ENCODE data around the gene C12orf76. TPM values are rescaled to one million over a fixed set of nuclear protein-coding genes. Genes with fewer than 3 reads are reported as not detected.
A peak's percentile ranks its signal among the peaks of the same experiment; 100 is the strongest.

C12orf76 gene
- total and polyA plus RNA-seq, 2 experiments from 2014 or later: 14.3 to 14.5 TPM

- TF ChIP-seq CTCF (conservative IDR thresholded peaks at IDR 0.05; ENCODE audit: low read depth in 2 of 2) (no peak), CREB1 (CRISPR knock-in tag; IDR thresholded peaks at IDR 0.05; ENCODE audit: low read depth) (no peak), EZH2phosphoT487 (IDR thresholded peaks at IDR 0.05; ENCODE audit: unreplicated experiment) (no peak), JUNB (IDR thresholded peaks at IDR 0.05; ENCODE audit: unreplicated experiment) (no peak), EZH2 (IDR thresholded peaks at IDR 0.05; ENCODE audit: low read depth, unreplicated experiment) (no peak), STAT1 (IDR thresholded peaks at IDR 0.05; ENCODE audit: unreplicated experiment) (no peak), ETS1 (IDR thresholded peaks at IDR 0.05) (no peak)
Measured at GRCh38 chr12:109995361-109995685, 53.0 kb downstream of the C12orf76 start (continued).

- Mint-ChIP-seq H3K27me3 (ENCODE audit: insufficient read depth, low read depth, poor library complexity) (peaks cover 4% of the 10 kb centered on the region), H3K27ac (no peak overlapping the region), H3K4me1 (peaks cover 21% of the 10 kb centered on the region), H3K9me3 (no peaks in the 10 kb centered on the region), H3K4me3 (peak overlapping the region; percentile 94), H3K36me3 (ENCODE audit: low read depth) (peaks cover 1% of the 10 kb centered on the region; the same call in 1 of the 3 replicates)
- H3K27me3 ChIP-seq (ENCODE audit: insufficient read depth): no peaks in the 10 kb centered on the region
- peaks cover 14% of the 10 kb centered on the region for H3K4me1 ChIP-seq (ENCODE audit: insufficient read depth)
- H3K79me2 ChIP-seq (replicated peaks; ENCODE audit: insufficient read depth): peaks cover 25% of the 10 kb centered on the region
- H3K36me3 ChIP-seq (ENCODE audit: insufficient read depth): no peaks in the 10 kb centered on the region; the same call in 1 of the 2 replicates
- no peak overlapping the region for H2AFZ ChIP-seq
- H3K4me3 ChIP-seq: peak overlapping the region; percentile 88
- no peak overlapping the region for H3K27ac ChIP-seq (ENCODE audit: low read depth)
- peaks cover 12% of the 10 kb centered on the region for H4K20me1 ChIP-seq (replicated peaks; ENCODE audit: insufficient read depth)
- H3K4me2 ChIP-seq: peak overlapping the region; percentile 89
- 0 out of 2 replicates have a peak, but pooled peaks cover 3% of the 10 kb centered on the region for H3K9me2 ChIP-seq (ENCODE audit: insufficient read depth)
- H3F3A ChIP-seq (replicated peaks; ENCODE audit: low read depth): 0 out of 2 replicates have a peak, but pooled peaks cover 2% of the 10 kb centered on the region
- DNase-seq (ENCODE audit: low spot score) (no peak), ATAC-seq (no peak)
- TF ChIP-seq POLR2AphosphoS5 (IDR thresholded peaks at IDR 0.05; ENCODE audit: low read depth) (no peak), NANOG (IDR thresholded peaks at IDR 0.05; ENCODE audit: borderline replicate concordance) (no peak), ETS1 (IDR thresholded peaks at IDR 0.05) (no peak), ZNF331 (CRISPR knock-in tag; IDR thresholded peaks at IDR 0.05; ENCODE audit: low read depth) (no peak), CTCF (conservative IDR thresholded peaks at IDR 0.05; ENCODE audit: low read depth in 2 of 2) (no peak), STAT1 (IDR thresholded peaks at IDR 0.05; ENCODE audit: unreplicated experiment) (no peak), ZNF114 (CRISPR knock-in tag; IDR thresholded peaks at IDR 0.05) (no peak), CREB1 (CRISPR knock-in tag; IDR thresholded peaks at IDR 0.05; ENCODE audit: low read depth) (no peak), JUNB (IDR thresholded peaks at IDR 0.05; ENCODE audit: unreplicated experiment) (no peak), EZH2phosphoT487 (IDR thresholded peaks at IDR 0.05; ENCODE audit: unreplicated experiment) (no peak)
- TF ChIP-seq, protein P1, sequence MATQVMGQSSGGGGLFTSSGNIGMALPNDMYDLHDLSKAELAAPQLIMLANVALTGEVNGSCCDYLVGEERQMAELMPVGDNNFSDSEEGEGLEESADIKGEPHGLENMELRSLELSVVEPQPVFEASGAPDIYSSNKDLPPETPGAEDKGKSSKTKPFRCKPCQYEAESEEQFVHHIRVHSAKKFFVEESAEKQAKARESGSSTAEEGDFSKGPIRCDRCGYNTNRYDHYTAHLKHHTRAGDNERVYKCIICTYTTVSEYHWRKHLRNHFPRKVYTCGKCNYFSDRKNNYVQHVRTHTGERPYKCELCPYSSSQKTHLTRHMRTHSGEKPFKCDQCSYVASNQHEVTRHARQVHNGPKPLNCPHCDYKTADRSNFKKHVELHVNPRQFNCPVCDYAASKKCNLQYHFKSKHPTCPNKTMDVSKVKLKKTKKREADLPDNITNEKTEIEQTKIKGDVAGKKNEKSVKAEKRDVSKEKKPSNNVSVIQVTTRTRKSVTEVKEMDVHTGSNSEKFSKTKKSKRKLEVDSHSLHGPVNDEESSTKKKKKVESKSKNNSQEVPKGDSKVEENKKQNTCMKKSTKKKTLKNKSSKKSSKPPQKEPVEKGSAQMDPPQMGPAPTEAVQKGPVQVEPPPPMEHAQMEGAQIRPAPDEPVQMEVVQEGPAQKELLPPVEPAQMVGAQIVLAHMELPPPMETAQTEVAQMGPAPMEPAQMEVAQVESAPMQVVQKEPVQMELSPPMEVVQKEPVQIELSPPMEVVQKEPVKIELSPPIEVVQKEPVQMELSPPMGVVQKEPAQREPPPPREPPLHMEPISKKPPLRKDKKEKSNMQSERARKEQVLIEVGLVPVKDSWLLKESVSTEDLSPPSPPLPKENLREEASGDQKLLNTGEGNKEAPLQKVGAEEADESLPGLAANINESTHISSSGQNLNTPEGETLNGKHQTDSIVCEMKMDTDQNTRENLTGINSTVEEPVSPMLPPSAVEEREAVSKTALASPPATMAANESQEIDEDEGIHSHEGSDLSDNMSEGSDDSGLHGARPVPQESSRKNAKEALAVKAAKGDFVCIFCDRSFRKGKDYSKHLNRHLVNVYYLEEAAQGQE (IDR thresholded peaks at IDR 0.05; ENCODE audit: unreplicated experiment): no peak
Measured at GRCh38 chr12:109994401-109995175, 53.7 kb downstream of the C12orf76 start.

Data from GM23338 (cell line).